ENCODE measurements around the gene JUND. TPM values are rescaled to one million over a fixed set of nuclear protein-coding genes. Genes with fewer than 3 reads are reported as not detected.
A peak's percentile ranks its signal among the peaks of the same experiment; 100 is the strongest.

Gene JUND
- polyA plus RNA-seq, 1 donor (not counting 4 experiments of a cell fraction or from before 2014, with no cell fraction given), result 17.2 TPM

DNA sequence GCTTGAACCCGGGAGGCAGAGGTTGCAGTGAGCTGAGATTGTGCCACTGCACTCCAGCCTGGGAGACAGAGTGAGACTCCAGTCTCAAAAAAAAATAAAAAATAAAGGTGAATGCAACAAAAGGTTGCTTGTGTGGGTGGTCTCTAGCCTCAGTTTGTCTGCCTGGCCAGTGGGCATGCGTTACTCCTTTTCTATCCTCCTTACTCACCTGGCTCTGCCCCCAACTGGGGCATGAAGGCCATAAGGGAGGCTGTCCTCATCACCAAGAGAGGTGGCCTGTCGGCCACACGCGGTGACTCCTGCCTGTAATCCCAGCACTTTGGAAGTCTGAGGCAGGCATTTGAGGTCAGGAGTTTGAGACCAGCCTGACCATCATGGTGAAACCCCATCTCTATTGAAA lies 1.9 kb upstream of the JUND start:
- H3K4me1 ChIP-seq (ENCODE audit: control insufficient read depth, extremely low read depth, insufficient read depth, low read length), result peaks cover 19% of the 10 kb centered on the region
- H3K9me1 ChIP-seq (ENCODE audit: control insufficient read depth, extremely low read depth, insufficient read depth, low read length), result peaks cover 2% of the 10 kb centered on the region
- H3K27ac ChIP-seq (ENCODE audit: control insufficient read depth, insufficient read depth, low read length), result no peak overlapping the region

DNA sequence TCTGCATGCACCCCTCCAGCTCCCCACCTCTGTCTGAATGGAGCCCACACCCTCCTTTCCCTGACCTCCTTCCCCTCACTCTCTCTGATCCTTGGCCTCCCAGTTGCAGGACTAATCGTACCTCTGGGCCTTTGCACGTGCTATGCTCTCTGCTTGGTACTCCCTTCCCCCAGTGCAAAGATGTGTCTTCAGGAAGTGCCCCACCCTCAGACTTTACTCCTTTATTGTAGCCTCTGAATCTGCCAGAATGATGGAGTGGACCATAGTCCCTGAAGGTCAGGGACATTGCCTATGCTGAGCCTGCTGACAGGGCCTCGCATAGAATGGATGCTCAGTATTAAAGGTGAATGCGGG lies 1.3 kb upstream of the JUND start:
- H3K9ac ChIP-seq (ENCODE audit: control insufficient read depth, extremely low read depth, insufficient read depth, low read length), result peak overlapping the region; percentile 96
- peaks cover 23% of the 10 kb centered on the region for H3K79me2 ChIP-seq (ENCODE audit: control insufficient read depth, insufficient read depth, low read length)
- H3K36me3 ChIP-seq (ENCODE audit: control insufficient read depth in 2 of 2, extremely low read depth in 1 of 2, insufficient read depth in 2 of 2, low read length in 2 of 2), result peaks cover 1 to 8% of the 10 kb centered on the region in 2 experiments
- peak overlapping the region in 1 of 3 experiments; percentile 34 for H3K4me3 ChIP-seq (ENCODE audit: control insufficient read depth in 2 of 3, extremely low read depth in 1 of 3, insufficient read depth in 2 of 3, low read depth in 1 of 3, low read length in 3 of 3)
- TF ChIP-seq, protein P1, sequence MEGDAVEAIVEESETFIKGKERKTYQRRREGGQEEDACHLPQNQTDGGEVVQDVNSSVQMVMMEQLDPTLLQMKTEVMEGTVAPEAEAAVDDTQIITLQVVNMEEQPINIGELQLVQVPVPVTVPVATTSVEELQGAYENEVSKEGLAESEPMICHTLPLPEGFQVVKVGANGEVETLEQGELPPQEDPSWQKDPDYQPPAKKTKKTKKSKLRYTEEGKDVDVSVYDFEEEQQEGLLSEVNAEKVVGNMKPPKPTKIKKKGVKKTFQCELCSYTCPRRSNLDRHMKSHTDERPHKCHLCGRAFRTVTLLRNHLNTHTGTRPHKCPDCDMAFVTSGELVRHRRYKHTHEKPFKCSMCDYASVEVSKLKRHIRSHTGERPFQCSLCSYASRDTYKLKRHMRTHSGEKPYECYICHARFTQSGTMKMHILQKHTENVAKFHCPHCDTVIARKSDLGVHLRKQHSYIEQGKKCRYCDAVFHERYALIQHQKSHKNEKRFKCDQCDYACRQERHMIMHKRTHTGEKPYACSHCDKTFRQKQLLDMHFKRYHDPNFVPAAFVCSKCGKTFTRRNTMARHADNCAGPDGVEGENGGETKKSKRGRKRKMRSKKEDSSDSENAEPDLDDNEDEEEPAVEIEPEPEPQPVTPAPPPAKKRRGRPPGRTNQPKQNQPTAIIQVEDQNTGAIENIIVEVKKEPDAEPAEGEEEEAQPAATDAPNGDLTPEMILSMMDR (optimal IDR thresholded peaks at IDR 0.05 in 1 of 3, IDR thresholded peaks at IDR 0.05 in 1 of 3, conservative IDR thresholded peaks at IDR 0.05 in 1 of 3; ENCODE audit: extremely low read depth in 1 of 3, insufficient read depth in 2 of 3, low read length in 3 of 3), result no peak
- no peak for TF ChIP-seq EZH2 (IDR thresholded peaks at IDR 0.05; ENCODE audit: low read length)
- no peaks in the 10 kb centered on the region for H3K9me3 ChIP-seq (ENCODE audit: control insufficient read depth, low read depth, low read length)
- H3K4me1 ChIP-seq (ENCODE audit: control insufficient read depth, extremely low read depth, insufficient read depth, low read length), result peaks cover 19% of the 10 kb centered on the region
- no peak overlapping the region for H2AFZ ChIP-seq (ENCODE audit: control insufficient read depth, low read length)
- H3K27me3 ChIP-seq (ENCODE audit: control insufficient read depth, extremely low read depth, insufficient read depth, low read length), result no peaks in the 10 kb centered on the region
- dilution Hi-C loops (cut with MboI; ENCODE audit: extremely low pct_ligation_motif_present, low sequenced_read_pairs), result no loop called here
- peak overlapping the region; percentile 98 for H3K27ac ChIP-seq (ENCODE audit: control insufficient read depth, insufficient read depth, low read length)
- DNase-seq (ENCODE audit: low read depth, low spot score) (no peak), FAIRE-seq (no peak)
- H3K9me1 ChIP-seq (ENCODE audit: control insufficient read depth, extremely low read depth, insufficient read depth, low read length), result peaks cover 2% of the 10 kb centered on the region
- peaks cover 9% of the 10 kb centered on the region for H4K20me1 ChIP-seq (ENCODE audit: control insufficient read depth, extremely low read depth, insufficient read depth, low read length)
- H3K4me2 ChIP-seq (ENCODE audit: control insufficient read depth, extremely low read depth, insufficient read depth, low read depth, low read length), result peak overlapping the region; percentile 94

More for the DNA sequence above, 1.9 kb upstream of the JUND start:
- H3K4me2 ChIP-seq (ENCODE audit: control insufficient read depth, extremely low read depth, insufficient read depth, low read depth, low read length), result no peak overlapping the region
- TF ChIP-seq, protein P1 (optimal IDR thresholded peaks at IDR 0.05 in 1 of 3, IDR thresholded peaks at IDR 0.05 in 1 of 3, conservative IDR thresholded peaks at IDR 0.05 in 1 of 3; ENCODE audit: extremely low read depth in 1 of 3, insufficient read depth in 2 of 3, low read length in 3 of 3), result no peak
- no peak for TF ChIP-seq EZH2 (IDR thresholded peaks at IDR 0.05; ENCODE audit: low read length)
- peaks cover 9% of the 10 kb centered on the region for H4K20me1 ChIP-seq (ENCODE audit: control insufficient read depth, extremely low read depth, insufficient read depth, low read length)
- peaks cover 1 to 8% of the 10 kb centered on the region in 2 experiments for H3K36me3 ChIP-seq (ENCODE audit: control insufficient read depth in 2 of 2, extremely low read depth in 1 of 2, insufficient read depth in 2 of 2, low read length in 2 of 2)
- H3K9ac ChIP-seq (ENCODE audit: control insufficient read depth, extremely low read depth, insufficient read depth, low read length), result no peak overlapping the region
- dilution Hi-C loops (cut with MboI; ENCODE audit: extremely low pct_ligation_motif_present, low sequenced_read_pairs), result no loop called here
- DNase-seq (ENCODE audit: low read depth, low spot score) (no peak), FAIRE-seq (no peak)
- H3K27me3 ChIP-seq (ENCODE audit: control insufficient read depth, extremely low read depth, insufficient read depth, low read length), result no peaks in the 10 kb centered on the region
- H3K4me3 ChIP-seq (ENCODE audit: control insufficient read depth in 2 of 3, extremely low read depth in 1 of 3, insufficient read depth in 2 of 3, low read depth in 1 of 3, low read length in 3 of 3), result no peak overlapping the region
- no peaks in the 10 kb centered on the region for H3K9me3 ChIP-seq (ENCODE audit: control insufficient read depth, low read depth, low read length)
- peaks cover 18% of the 10 kb centered on the region for H3K79me2 ChIP-seq (ENCODE audit: control insufficient read depth, insufficient read depth, low read length)
- H2AFZ ChIP-seq (ENCODE audit: control insufficient read depth, low read length), result no peak overlapping the region
